B cell (primary cell): Measurements from ENCODE around the gene RAB30.
"Not testable (repeated sequence)": the region's sequence is repeated elsewhere in the genome, so short reads cannot be mapped to it uniquely, and the experiment has no call there.

Source experiments
- EZH2 ChIP-seq: IDR thresholded peaks from 2 replicates; pipeline ENCODE4 v1.6.1; 2012; ENCODE audit warnings: borderline replicate concordance, low read depth, mild to moderate bottlenecking, moderate library complexity, low read length; ENCODE audit not compliant: insufficient read depth, poor library complexity, severe bottlenecking
- TF ChIP-seq, protein P1 (sequence below): fragments of 200-600 bp; IDR thresholded peaks from one replicate; pipeline ENCODE4 v1.8.0; 2022; ENCODE audit warnings: antibody characterized with exemption, mild to moderate bottlenecking

- TF ChIP-seq, protein P1, sequence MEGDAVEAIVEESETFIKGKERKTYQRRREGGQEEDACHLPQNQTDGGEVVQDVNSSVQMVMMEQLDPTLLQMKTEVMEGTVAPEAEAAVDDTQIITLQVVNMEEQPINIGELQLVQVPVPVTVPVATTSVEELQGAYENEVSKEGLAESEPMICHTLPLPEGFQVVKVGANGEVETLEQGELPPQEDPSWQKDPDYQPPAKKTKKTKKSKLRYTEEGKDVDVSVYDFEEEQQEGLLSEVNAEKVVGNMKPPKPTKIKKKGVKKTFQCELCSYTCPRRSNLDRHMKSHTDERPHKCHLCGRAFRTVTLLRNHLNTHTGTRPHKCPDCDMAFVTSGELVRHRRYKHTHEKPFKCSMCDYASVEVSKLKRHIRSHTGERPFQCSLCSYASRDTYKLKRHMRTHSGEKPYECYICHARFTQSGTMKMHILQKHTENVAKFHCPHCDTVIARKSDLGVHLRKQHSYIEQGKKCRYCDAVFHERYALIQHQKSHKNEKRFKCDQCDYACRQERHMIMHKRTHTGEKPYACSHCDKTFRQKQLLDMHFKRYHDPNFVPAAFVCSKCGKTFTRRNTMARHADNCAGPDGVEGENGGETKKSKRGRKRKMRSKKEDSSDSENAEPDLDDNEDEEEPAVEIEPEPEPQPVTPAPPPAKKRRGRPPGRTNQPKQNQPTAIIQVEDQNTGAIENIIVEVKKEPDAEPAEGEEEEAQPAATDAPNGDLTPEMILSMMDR: not testable (repeated sequence)
- not testable (repeated sequence) for TF ChIP-seq EZH2
Measured at GRCh38 chr11:82970507-82971083, 101.1 kb downstream of the RAB30 start.
